ENCODE measurements around the gene PDIK1L. TPM values are rescaled to one million over a fixed set of nuclear protein-coding genes. Genes with fewer than 3 reads are reported as not detected.

PDIK1L gene
- total and polyA plus RNA-seq, 4 donors, result 3.2 to 9.2 (median 4.8) TPM

- no peaks in the 10 kb centered on the region for H3K36me3 ChIP-seq (ENCODE audit: control insufficient read depth in 4 of 4, insufficient read depth in 3 of 4, low read depth in 1 of 4, low read length in 3 of 4)
- no peak overlapping the region for H3K9ac ChIP-seq (ENCODE audit: low read depth in 1 of 2, low read length in 2 of 2)
- peaks cover 0 to 4% (median 0%) of the 10 kb centered on the region in 4 donors for H3K27me3 ChIP-seq (ENCODE audit: control insufficient read depth in 4 of 4, insufficient read depth in 4 of 4, low read length in 3 of 4)
- no peak overlapping the region for H3K27ac ChIP-seq (ENCODE audit: low read depth in 1 of 2, low read length in 2 of 2)
- DNase-seq (ENCODE audit: low spot score), result no peak
- WGBS, result 60% methylated on average over 21 of the region's 21 CpGs
- no peak for TF ChIP-seq SP1 (IDR thresholded peaks at IDR 0.05)
- TF ChIP-seq FOXA2 (IDR thresholded peaks at IDR 0.05), result no peak
- TF ChIP-seq EGR1 (IDR thresholded peaks at IDR 0.05; ENCODE audit: low read depth in 2 of 2), result no peak
- no peak for TF ChIP-seq FOXA1 (IDR thresholded peaks at IDR 0.05)
- no peak for TF ChIP-seq MAX (IDR thresholded peaks at IDR 0.05)
- no peak for TF ChIP-seq NR2F2 (IDR thresholded peaks at IDR 0.05)
- TF ChIP-seq CTCF (IDR thresholded peaks at IDR 0.05; ENCODE audit: low read depth, low read length, missing input control), result no peak
- no peak overlapping the region for H3K4me3 ChIP-seq (ENCODE audit: low read depth in 1 of 3, low read length in 3 of 3)
- H3K4me1 ChIP-seq (ENCODE audit: control insufficient read depth in 4 of 4, insufficient read depth in 4 of 4, low read length in 3 of 4), result no peaks in the 10 kb centered on the region
- no peaks in the 10 kb centered on the region for H3K9me3 ChIP-seq (ENCODE audit: control insufficient read depth in 4 of 4, low read length in 3 of 4)
Measured at GRCh38 chr1:26155370-26156284, 44.0 kb downstream of the PDIK1L start.

- no peak overlapping the region for H3K9ac ChIP-seq (ENCODE audit: low read depth in 1 of 2, low read length in 2 of 2)
- no peak overlapping the region for H3K27ac ChIP-seq (ENCODE audit: low read depth in 1 of 2, low read length in 2 of 2)
- TF ChIP-seq JUND (IDR thresholded peaks at IDR 0.05) (no peak), FOXA1 (IDR thresholded peaks at IDR 0.05) (no peak), NR2F2 (IDR thresholded peaks at IDR 0.05) (no peak), ZBTB33 (IDR thresholded peaks at IDR 0.05) (no peak), SP1 (IDR thresholded peaks at IDR 0.05) (no peak), RAD21 (IDR thresholded peaks at IDR 0.05) (no peak), ATF3 (IDR thresholded peaks at IDR 0.05) (no peak), HNF4A (conservative IDR thresholded peaks at IDR 0.05) (no peak), YY1 (IDR thresholded peaks at IDR 0.05) (no peak), MAX (IDR thresholded peaks at IDR 0.05) (no peak)
- H3K4me1 ChIP-seq (ENCODE audit: control insufficient read depth in 4 of 4, insufficient read depth in 4 of 4, low read length in 3 of 4), result peaks cover 5 to 8% (median 7%) of the 10 kb centered on the region in 4 donors
- H3K27me3 ChIP-seq (ENCODE audit: control insufficient read depth in 4 of 4, insufficient read depth in 4 of 4, low read length in 3 of 4), result peaks cover 0 to 4% (median 0%) of the 10 kb centered on the region in 4 donors
- no peaks in the 10 kb centered on the region for H3K36me3 ChIP-seq (ENCODE audit: control insufficient read depth in 4 of 4, insufficient read depth in 3 of 4, low read depth in 1 of 4, low read length in 3 of 4)
- WGBS, result 26% methylated on average over 12 of the region's 12 CpGs
- H3K9me3 ChIP-seq (ENCODE audit: control insufficient read depth in 4 of 4, low read length in 3 of 4), result no peaks in the 10 kb centered on the region
- H3K4me3 ChIP-seq (ENCODE audit: low read depth in 1 of 3, low read length in 3 of 3), result no peak overlapping the region
- no peak for DNase-seq (ENCODE audit: low spot score)
Measured at GRCh38 chr1:26156285-26157038, 44.8 kb downstream of the PDIK1L start.

Data from liver (tissue), 9 donors.